ENCODE results near the gene GLTPD2.

The GLTPD2 gene

DNA sequence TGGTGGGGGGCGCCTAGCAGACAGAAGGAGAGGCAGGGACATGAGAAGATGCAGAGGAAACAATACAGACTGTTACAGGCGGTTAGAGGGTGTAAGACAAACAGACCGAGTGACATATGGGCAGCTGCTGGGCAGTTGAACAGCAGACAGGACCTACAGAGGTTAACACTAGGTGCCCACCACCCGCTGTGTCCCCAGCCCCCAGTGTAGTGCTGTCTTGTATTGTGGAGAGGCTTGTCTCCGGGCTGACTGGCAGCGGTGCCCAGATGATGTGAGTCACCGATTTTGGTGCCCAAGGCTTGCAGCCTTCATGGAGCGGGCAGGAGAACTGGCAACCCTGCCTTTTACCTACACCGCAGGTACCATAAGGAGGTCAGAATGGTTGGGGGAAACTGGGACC lies 46.6 kb upstream of the GLTPD2 start:
- no peak overlapping the region for H3K4me3 ChIP-seq (ENCODE audit: low read depth, low read length)
- in situ Hi-C loops (cut with HindIII; ENCODE audit: low pct_ligation_motif_present, low sequenced_read_pairs), result no loop called here
- TF ChIP-seq, protein P1, sequence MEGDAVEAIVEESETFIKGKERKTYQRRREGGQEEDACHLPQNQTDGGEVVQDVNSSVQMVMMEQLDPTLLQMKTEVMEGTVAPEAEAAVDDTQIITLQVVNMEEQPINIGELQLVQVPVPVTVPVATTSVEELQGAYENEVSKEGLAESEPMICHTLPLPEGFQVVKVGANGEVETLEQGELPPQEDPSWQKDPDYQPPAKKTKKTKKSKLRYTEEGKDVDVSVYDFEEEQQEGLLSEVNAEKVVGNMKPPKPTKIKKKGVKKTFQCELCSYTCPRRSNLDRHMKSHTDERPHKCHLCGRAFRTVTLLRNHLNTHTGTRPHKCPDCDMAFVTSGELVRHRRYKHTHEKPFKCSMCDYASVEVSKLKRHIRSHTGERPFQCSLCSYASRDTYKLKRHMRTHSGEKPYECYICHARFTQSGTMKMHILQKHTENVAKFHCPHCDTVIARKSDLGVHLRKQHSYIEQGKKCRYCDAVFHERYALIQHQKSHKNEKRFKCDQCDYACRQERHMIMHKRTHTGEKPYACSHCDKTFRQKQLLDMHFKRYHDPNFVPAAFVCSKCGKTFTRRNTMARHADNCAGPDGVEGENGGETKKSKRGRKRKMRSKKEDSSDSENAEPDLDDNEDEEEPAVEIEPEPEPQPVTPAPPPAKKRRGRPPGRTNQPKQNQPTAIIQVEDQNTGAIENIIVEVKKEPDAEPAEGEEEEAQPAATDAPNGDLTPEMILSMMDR (IDR thresholded peaks at IDR 0.05; ENCODE audit: low read depth, low read length, missing control alignments), result no peak
- H3K27me3 ChIP-seq (replicated peaks), result peaks cover 28% of the 10 kb centered on the region
- no peak for DNase-seq
- no peak overlapping the region for H3K27ac ChIP-seq
- no peaks in the 10 kb centered on the region for H3K36me3 ChIP-seq (replicated peaks)

DNA sequence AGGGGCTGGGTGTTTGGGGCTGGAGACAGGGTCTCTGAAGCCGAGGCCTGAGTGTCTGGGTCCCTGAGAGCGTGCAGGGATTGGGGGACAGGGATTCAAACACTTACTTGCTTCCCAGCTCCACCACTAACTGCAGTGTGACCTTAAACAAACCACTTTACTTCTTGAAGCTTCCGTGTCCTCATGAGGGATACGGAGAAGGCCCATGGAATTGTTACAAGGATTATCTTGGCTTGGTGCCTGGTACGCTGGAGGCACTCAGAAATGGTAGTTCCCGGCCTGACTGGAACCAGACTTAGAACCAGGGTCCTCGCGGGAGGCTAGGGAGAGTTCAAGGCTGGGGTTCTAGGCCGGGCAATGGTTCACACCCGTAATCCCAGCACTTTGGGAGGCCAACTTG lies 46.1 kb upstream of the GLTPD2 start:
- Histone ChIP-seq H3K36me3 (replicated peaks) (no peaks in the 10 kb centered on the region), H3K4me3 (ENCODE audit: low read depth, low read length) (no peak overlapping the region), H3K27ac (no peak overlapping the region), H3K27me3 (replicated peaks) (peaks cover 28% of the 10 kb centered on the region)
- in situ Hi-C loops (cut with HindIII; ENCODE audit: low pct_ligation_motif_present, low sequenced_read_pairs), result no loop called here
- no peak for DNase-seq
- TF ChIP-seq, protein P1 (IDR thresholded peaks at IDR 0.05; ENCODE audit: low read depth, low read length, missing control alignments), result no peak

DNA sequence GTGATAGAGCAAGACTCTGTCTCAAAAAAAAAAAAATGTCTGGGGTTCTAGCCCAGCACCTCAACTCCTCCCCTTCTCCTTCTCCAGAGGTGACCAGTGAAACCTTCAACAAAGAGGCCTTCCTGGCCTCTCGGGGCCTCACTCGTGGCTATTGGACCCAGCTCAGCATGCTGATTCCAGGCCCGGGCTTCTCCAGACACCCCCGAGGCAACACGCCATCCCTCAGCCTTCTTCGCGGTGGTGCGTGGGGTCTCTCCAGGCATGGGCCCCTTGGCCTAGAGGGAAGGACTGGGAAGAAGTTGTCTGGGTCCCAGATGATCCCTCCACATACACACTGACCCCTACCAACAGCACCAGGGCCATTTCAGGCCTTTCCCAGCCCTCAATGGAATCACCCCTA lies 45.5 kb upstream of the GLTPD2 start:
- Histone ChIP-seq H3K27me3 (replicated peaks) (peaks cover 26% of the 10 kb centered on the region), H3K4me3 (ENCODE audit: low read depth, low read length) (no peak overlapping the region), H3K27ac (no peak overlapping the region), H3K36me3 (replicated peaks) (no peaks in the 10 kb centered on the region)
- DNase-seq, result no peak
- in situ Hi-C loops (cut with HindIII; ENCODE audit: low pct_ligation_motif_present, low sequenced_read_pairs), result no loop called here
- TF ChIP-seq, protein P1 (IDR thresholded peaks at IDR 0.05; ENCODE audit: low read depth, low read length, missing control alignments), result no peak

DNA sequence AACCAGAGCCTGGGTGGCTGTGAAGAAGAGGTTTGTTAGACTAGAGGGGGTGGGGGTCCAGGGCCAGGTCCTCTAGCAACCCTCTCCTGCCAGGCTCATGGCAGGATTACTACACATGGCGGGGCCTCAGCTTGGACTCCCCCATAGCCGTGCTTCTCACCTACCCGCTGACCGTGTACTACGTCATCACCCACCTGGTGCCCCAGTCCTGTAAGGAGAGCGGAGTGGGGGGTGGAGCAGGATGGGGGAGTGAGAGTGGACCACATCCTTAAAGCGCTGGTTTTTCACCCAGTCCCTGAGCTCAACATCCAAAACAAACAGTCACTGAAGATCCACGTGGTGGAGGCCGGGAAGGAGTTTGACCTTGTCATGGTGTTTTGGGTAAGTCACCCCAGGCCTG lies 44.9 kb upstream of the GLTPD2 start:
- Histone ChIP-seq H3K27me3 (replicated peaks) (peaks cover 21% of the 10 kb centered on the region), H3K4me3 (ENCODE audit: low read depth, low read length) (no peak overlapping the region), H3K27ac (no peak overlapping the region), H3K36me3 (replicated peaks) (no peaks in the 10 kb centered on the region)
- no peak for DNase-seq
- in situ Hi-C loops (cut with HindIII; ENCODE audit: low pct_ligation_motif_present, low sequenced_read_pairs), result no loop called here
- TF ChIP-seq, protein P1 (IDR thresholded peaks at IDR 0.05; ENCODE audit: low read depth, low read length, missing control alignments), result no peak

DNA sequence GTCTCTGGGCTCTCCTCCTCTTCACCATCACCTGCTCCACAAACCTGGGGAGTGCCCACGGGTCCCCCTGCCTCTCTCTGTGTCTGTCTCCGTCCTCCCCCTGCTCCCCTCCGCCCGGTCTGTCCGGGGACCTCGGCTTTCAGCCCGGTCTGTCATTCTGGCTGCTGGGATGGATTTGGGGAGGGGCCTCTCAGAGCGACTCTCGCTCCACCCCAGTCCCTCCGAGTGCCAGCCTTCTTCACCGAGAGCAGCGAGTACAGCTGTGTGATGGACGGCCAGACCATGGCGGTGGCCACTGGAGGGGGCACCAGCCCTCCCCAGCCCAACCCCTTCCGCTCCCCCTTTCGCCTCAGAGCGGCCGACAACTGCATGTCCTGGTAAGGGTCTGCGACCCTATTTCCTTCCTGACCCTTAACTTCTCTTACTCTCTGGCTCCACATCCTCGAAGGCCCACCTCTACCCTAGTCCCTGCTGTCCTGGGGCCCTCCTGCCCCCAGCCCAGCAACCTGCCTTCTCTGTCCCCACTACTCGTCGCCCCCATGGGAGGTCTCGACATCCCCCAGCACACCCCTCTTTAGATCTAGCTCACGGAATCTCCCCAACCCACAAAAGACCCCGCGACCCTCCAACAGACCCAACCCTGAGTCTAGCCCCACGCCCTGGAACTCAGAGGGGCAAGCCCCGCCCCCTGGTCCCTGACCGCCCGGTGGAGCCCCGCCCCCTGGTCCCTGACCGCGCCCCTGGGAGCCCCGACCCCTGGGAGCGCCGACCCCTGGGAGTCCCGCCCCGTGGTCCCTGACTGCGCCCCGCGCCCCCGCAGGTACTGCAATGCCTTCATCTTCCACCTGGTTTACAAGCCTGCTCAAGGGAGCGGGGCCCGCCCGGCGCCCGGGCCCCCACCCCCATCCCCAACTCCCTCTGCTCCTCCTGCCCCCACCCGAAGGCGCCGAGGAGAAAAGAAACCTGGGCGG lies 43.5 kb upstream of the GLTPD2 start:
- in situ Hi-C loops (cut with HindIII; ENCODE audit: low pct_ligation_motif_present, low sequenced_read_pairs), result no loop called here
- TF ChIP-seq, protein P1 (IDR thresholded peaks at IDR 0.05; ENCODE audit: low read depth, low read length, missing control alignments), result no peak
- no peak overlapping the region for H3K27ac ChIP-seq
- peaks cover 14% of the 10 kb centered on the region for H3K27me3 ChIP-seq (replicated peaks)
- no peak overlapping the region for H3K4me3 ChIP-seq (ENCODE audit: low read depth, low read length)
- H3K36me3 ChIP-seq (replicated peaks), result no peaks in the 10 kb centered on the region
- no peak for DNase-seq

Measured in brain microvascular endothelial cell (primary cell).